GM19328 (cell line): ENCODE results near the gene RARB.

Source experiments
- ATAC-seq: cut with Tn5 transposase; IDR thresholded peaks from one replicate; pipeline ENCODE4 v1.9.1; 2021; ENCODE audit warnings: mild to moderate bottlenecking, moderate library complexity; ENCODE audit not compliant: unreplicated experiment

RARB gene

DNA sequence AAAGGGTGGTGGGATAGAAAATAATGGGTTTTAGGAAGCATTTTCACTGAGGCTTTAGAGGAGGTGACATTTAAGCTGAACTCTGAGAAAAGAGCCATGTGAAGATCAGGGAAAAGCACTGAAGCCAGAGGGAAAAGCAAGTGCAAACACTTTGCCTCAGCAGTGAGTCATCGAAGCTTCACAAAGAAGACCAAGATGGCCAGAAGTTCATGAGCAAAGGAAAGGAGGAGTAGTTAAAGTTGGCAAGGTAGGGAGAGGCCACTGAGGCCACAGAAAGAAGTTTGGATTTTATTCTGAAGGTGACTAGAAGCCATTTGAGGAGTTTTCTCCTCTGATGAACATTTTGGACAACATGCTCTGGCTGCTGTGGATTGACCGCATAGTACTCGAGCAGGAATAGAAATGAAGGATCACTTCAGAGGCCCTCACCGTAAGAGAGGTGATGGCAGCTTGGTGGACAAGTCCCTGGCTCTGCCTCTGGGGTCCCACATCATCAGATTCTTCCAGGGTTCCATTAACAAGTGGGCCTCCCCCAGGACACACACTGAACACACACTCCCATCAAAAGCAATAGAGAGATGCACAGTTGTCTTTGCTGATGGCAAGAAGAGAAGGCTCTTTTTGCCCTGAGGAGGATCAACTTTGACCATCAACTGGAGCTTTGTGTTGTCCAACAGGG is 161.2 kb downstream of the RARB start:
- ATAC-seq: no peak

DNA sequence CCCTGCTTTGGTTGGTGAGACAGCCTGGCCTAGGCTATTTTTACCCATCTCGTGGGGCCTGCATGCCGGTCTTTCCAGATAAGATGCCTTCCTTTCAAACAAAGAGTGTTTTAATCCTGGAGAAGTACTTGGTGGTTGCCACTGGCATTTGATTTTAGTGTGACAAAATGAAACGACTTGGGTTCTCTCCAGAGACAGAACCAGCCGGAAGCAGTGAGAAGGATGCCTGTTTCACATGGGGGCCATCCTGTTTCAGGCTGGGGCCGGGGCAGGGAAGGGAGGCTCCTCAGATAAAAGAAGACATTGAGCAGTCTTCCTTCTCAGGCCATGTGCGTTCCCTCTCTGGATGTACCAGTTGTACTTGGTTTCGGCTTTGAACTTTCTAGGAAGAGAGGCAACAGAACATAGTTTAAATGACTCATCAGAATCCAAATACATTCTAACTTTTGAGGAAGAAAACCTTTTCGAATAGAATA is 161.8 kb downstream of the RARB start:
- no peak for ATAC-seq

- ATAC-seq: no peak
Measured at GRCh38 chr3:25592510-25592968, 164.5 kb downstream of the RARB start.

- no peak for ATAC-seq
Measured at GRCh38 chr3:25593001-25593400, 164.9 kb downstream of the RARB start.

- no peak for ATAC-seq
Measured at GRCh38 chr3:25594007-25594502, 166.0 kb downstream of the RARB start.

GRCh38 chr3:25597535-25598101 is 169.6 kb downstream of the RARB start:
- no peak for ATAC-seq

GRCh38 chr3:25603703-25604102 is 175.6 kb downstream of the RARB start:
- ATAC-seq: no peak

GRCh38 chr3:25604107-25604805 is 176.2 kb downstream of the RARB start:
- ATAC-seq: no peak

- ATAC-seq: no peak
Measured at GRCh38 chr3:25610167-25610566, 182.1 kb downstream of the RARB start.

GRCh38 chr3:25610779-25611178 is 182.7 kb downstream of the RARB start:
- no peak for ATAC-seq

DNA sequence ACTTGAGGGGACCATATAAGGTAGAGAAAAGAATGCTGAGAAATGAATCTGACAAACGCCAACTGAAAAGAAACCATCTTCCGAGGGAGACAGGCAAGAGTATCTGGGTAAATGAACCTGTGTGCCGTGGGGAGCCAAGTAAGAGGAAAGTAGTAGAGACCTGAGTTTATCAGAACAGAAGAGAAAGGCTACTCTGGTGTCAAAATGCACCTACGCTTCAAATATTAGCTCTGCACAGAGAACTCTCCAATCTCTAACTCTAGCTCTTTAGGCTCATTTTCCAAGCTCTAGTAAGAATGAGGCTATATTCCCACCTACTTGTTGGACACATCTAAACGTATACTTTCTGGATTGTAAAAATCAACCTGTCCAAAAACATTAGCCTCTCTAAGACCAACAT is 183.1 kb downstream of the RARB start:
- ATAC-seq: no peak

GRCh38 chr3:25618028-25618427 is 190.0 kb downstream of the RARB start:
- no peak for ATAC-seq

- no peak for ATAC-seq
Measured at GRCh38 chr3:25619382-25619781, 191.3 kb downstream of the RARB start.

DNA sequence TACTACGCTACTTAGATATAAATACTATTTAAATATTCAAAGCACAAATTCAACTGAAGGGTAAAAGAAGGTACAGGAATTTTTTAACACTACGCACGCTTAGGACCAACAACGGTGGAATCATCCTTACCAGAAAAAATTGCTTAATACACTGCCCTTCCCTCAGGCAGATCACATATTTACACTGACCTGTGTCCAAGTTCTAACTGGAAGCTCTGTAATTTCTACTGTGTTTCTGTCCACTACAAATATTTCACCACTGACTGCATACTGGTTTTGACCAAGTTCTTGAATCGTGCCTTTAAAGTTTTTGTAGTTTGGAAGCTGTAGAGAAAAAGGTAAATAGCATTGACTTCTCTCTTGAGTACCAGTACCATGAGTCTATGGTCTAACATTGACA is 192.4 kb downstream of the RARB start:
- no peak for ATAC-seq

DNA sequence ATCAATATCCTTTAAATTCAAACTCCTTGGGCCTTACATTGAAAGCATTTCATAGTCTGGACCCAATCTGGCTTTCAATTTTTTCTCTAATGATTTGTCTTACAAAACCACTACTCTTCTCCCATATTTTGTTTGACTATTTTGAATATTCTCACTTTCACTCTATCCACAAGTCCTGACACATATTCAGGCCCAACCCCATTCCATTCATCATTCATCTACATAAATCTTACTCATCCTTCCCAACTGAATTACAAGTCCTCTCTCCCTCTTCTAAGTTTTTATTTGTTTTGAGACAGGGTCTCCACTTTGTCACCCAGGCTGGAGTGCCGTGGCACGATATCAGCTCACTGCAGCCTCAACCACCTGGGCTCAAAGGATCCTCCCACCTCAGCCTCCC is 193.0 kb downstream of the RARB start:
- ATAC-seq: no peak

DNA sequence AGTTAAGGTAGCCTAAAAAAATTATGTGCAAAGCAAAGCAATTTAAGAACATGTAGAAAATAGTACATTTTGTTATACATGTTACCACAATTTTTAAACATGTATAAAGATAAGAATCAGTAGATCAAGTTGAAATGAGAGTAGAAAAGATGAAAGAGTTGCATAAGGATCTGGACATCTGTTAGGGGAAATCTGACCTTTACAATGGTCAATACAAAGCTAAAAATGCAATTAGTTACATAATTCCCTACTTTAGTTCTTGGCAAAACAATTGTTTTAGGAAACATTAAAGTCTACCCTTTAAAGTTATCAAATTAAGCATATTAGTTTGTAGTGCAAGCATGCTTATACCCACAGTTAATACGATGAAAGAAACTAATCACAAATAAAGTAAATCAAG is 203.9 kb downstream of the RARB start:
- no peak for ATAC-seq

- no peak for ATAC-seq
Measured at GRCh38 chr3:25633919-25634318, 205.9 kb downstream of the RARB start.

- no peak for ATAC-seq
Measured at GRCh38 chr3:25635038-25635437, 207.0 kb downstream of the RARB start.
